ENCODE results near the gene SORBS1.
A peak's percentile ranks its signal among the peaks of the same experiment; 100 is the strongest.

The SORBS1 gene

GRCh38 chr10:95395947-95396449, 165.2 kb downstream of the SORBS1 start:
- TF ChIP-seq CTCF (conservative IDR thresholded peaks at IDR 0.05; ENCODE audit: low read depth, low read length) = no peak
- H3K79me2 ChIP-seq (ENCODE audit: insufficient read depth, low read depth) = no peaks in the 10 kb centered on the region

GRCh38 chr10:95394161-95394880, 166.8 kb downstream of the SORBS1 start:
- H3K79me2 ChIP-seq (ENCODE audit: insufficient read depth, low read depth) = no peaks in the 10 kb centered on the region
- H3K4me1 ChIP-seq (ENCODE audit: low read depth, poor library complexity, severe bottlenecking) = peaks cover 18% of the 10 kb centered on the region
- H2AFZ ChIP-seq (ENCODE audit: low read depth) = no peak overlapping the region
- no peaks in the 10 kb centered on the region for H3K36me3 ChIP-seq (ENCODE audit: insufficient read depth)
- H3K4me2 ChIP-seq = no peak overlapping the region
- H3K4me3 ChIP-seq (IDR thresholded peaks at IDR 0.05; ENCODE audit: insufficient read depth, low read depth, low read length) = no peak overlapping the region
- H3K27ac ChIP-seq = no peak overlapping the region
- TF ChIP-seq CTCF (conservative IDR thresholded peaks at IDR 0.05; ENCODE audit: low read depth, low read length) = no peak
- H4K20me1 ChIP-seq (ENCODE audit: insufficient read depth) = no peaks in the 10 kb centered on the region
- no peaks in the 10 kb centered on the region for H3K27me3 ChIP-seq (ENCODE audit: insufficient read depth, low read depth)
- no peak overlapping the region for H3K9ac ChIP-seq

More at GRCh38 chr10:95395947-95396449, 165.2 kb downstream of the SORBS1 start:
- H3K36me3 ChIP-seq (ENCODE audit: insufficient read depth) = no peaks in the 10 kb centered on the region
- H2AFZ ChIP-seq (ENCODE audit: low read depth) = no peak overlapping the region
- no peaks in the 10 kb centered on the region for H4K20me1 ChIP-seq (ENCODE audit: insufficient read depth)
- H3K4me1 ChIP-seq (ENCODE audit: low read depth, poor library complexity, severe bottlenecking) = peaks cover 18% of the 10 kb centered on the region
- no peak overlapping the region for H3K27ac ChIP-seq
- no peak overlapping the region for H3K4me2 ChIP-seq
- H3K27me3 ChIP-seq (ENCODE audit: insufficient read depth, low read depth) = no peaks in the 10 kb centered on the region
- no peak overlapping the region for H3K9ac ChIP-seq
- no peak overlapping the region for H3K4me3 ChIP-seq (IDR thresholded peaks at IDR 0.05; ENCODE audit: insufficient read depth, low read depth, low read length)

GRCh38 chr10:95392681-95393164, 168.4 kb downstream of the SORBS1 start:
- H3K79me2 ChIP-seq (ENCODE audit: insufficient read depth, low read depth) = no peaks in the 10 kb centered on the region
- H3K36me3 ChIP-seq (ENCODE audit: insufficient read depth) = no peaks in the 10 kb centered on the region
- H3K27ac ChIP-seq = no peak overlapping the region; the same call in 1 of the 2 replicates
- no peak overlapping the region for H3K4me3 ChIP-seq (IDR thresholded peaks at IDR 0.05; ENCODE audit: insufficient read depth, low read depth, low read length)
- H3K27me3 ChIP-seq (ENCODE audit: insufficient read depth, low read depth) = no peaks in the 10 kb centered on the region
- no peaks in the 10 kb centered on the region for H4K20me1 ChIP-seq (ENCODE audit: insufficient read depth)
- H2AFZ ChIP-seq (ENCODE audit: low read depth) = no peak overlapping the region
- H3K9ac ChIP-seq = no peak overlapping the region
- no peak for TF ChIP-seq CTCF (conservative IDR thresholded peaks at IDR 0.05; ENCODE audit: low read depth, low read length)
- H3K4me2 ChIP-seq = peak overlapping the region; percentile 29; the same call in 1 of the 2 replicates
- peaks cover 18% of the 10 kb centered on the region for H3K4me1 ChIP-seq (ENCODE audit: low read depth, poor library complexity, severe bottlenecking)

- H3K4me2 ChIP-seq = peak overlapping the region; percentile 29; the same call in 1 of the 2 replicates
- H2AFZ ChIP-seq (ENCODE audit: low read depth) = no peak overlapping the region
- H4K20me1 ChIP-seq (ENCODE audit: insufficient read depth) = no peaks in the 10 kb centered on the region
- no peaks in the 10 kb centered on the region for H3K36me3 ChIP-seq (ENCODE audit: insufficient read depth)
- no peak overlapping the region for H3K4me3 ChIP-seq (IDR thresholded peaks at IDR 0.05; ENCODE audit: insufficient read depth, low read depth, low read length)
- H3K79me2 ChIP-seq (ENCODE audit: insufficient read depth, low read depth) = no peaks in the 10 kb centered on the region
- no peak overlapping the region for H3K27ac ChIP-seq
- no peaks in the 10 kb centered on the region for H3K27me3 ChIP-seq (ENCODE audit: insufficient read depth, low read depth)
- peaks cover 18% of the 10 kb centered on the region for H3K4me1 ChIP-seq (ENCODE audit: low read depth, poor library complexity, severe bottlenecking)
- no peak for TF ChIP-seq CTCF (conservative IDR thresholded peaks at IDR 0.05; ENCODE audit: low read depth, low read length)
- H3K9ac ChIP-seq = no peak overlapping the region
These were observed 169.0 kb downstream of the SORBS1 start for GRCh38 chr10:95392217-95392584.

All from KMS-11 (cell line).